ENCODE results near the gene RASAL2.

The RASAL2 gene

DNA sequence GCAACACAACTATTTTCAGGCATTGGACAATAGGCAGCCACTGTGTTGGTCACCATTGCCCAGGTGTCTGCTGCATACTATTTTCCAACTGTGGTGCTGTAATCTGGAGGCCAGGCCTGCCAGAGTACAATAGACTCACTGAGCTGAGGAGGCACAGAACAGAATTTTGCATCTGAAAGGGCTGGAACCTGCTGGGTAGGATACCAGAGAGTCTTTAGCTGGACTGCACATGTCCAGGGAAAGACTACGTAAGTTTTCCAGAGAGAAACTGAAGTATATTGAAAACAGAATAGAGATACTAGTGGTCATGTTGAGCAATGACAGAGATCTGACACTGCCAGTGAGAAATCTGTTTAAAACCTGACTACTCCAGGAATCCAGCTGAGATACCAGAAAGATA lies 200.8 kb downstream of the RASAL2 start:
- H3K4me2 ChIP-seq (ENCODE audit: low read depth, low read length, poor library complexity, severe bottlenecking), result no peak overlapping the region
- no peaks in the 10 kb centered on the region for H3K79me2 ChIP-seq (ENCODE audit: insufficient read depth, low read length)
- H3K9ac ChIP-seq (ENCODE audit: low read length), result no peak overlapping the region
- H4K20me1 ChIP-seq (ENCODE audit: low read depth, low read length), result no peaks in the 10 kb centered on the region
- H3K27ac ChIP-seq (ENCODE audit: low read depth, low read length), result no peak overlapping the region
- H2AFZ ChIP-seq (ENCODE audit: low read depth, low read length, severe bottlenecking), result no peak overlapping the region
- no peak overlapping the region for H3K4me3 ChIP-seq (ENCODE audit: insufficient read depth, low read length, poor library complexity, severe bottlenecking)
- H3K9me3 ChIP-seq (ENCODE audit: insufficient read depth, low read length), result no peaks in the 10 kb centered on the region
- no peaks in the 10 kb centered on the region for H3K27me3 ChIP-seq (ENCODE audit: low read length)
- no peak for TF ChIP-seq EZH2phosphoT487 (conservative IDR thresholded peaks at IDR 0.05; ENCODE audit: low read length)
- TF ChIP-seq, protein P1, sequence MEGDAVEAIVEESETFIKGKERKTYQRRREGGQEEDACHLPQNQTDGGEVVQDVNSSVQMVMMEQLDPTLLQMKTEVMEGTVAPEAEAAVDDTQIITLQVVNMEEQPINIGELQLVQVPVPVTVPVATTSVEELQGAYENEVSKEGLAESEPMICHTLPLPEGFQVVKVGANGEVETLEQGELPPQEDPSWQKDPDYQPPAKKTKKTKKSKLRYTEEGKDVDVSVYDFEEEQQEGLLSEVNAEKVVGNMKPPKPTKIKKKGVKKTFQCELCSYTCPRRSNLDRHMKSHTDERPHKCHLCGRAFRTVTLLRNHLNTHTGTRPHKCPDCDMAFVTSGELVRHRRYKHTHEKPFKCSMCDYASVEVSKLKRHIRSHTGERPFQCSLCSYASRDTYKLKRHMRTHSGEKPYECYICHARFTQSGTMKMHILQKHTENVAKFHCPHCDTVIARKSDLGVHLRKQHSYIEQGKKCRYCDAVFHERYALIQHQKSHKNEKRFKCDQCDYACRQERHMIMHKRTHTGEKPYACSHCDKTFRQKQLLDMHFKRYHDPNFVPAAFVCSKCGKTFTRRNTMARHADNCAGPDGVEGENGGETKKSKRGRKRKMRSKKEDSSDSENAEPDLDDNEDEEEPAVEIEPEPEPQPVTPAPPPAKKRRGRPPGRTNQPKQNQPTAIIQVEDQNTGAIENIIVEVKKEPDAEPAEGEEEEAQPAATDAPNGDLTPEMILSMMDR (IDR thresholded peaks at IDR 0.05; ENCODE audit: insufficient read depth, low read length, poor library complexity, severe bottlenecking), result no peak
- H3K36me3 ChIP-seq (ENCODE audit: low read length), result no peaks in the 10 kb centered on the region
- no peaks in the 10 kb centered on the region for H3K9me2 ChIP-seq (replicated peaks; ENCODE audit: insufficient read depth, low read length)
- H3F3A ChIP-seq (ENCODE audit: insufficient read depth), result no peaks in the 10 kb centered on the region

DNA sequence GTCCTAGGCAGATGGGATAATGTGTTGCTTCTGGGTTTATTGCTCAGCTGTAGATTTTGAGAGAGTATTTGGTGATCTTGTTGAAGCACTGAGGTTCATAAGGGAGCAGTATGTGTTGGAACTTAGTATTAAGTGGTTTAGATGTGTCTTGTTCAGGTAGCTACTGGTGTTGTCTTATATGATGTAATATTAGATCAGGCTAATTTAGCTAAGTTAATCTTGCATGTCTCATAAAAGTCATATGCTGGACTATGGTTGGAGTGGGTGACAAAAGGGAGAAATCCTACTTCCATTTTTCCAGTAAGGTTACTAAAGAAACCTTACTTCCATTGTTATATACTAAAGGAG lies 206.4 kb downstream of the RASAL2 start:
- Histone ChIP-seq H3K27me3 (ENCODE audit: low read length) (no peaks in the 10 kb centered on the region), H3K4me3 (ENCODE audit: insufficient read depth, low read length, poor library complexity, severe bottlenecking) (no peak overlapping the region), H3F3A (ENCODE audit: insufficient read depth) (no peaks in the 10 kb centered on the region), H3K79me2 (ENCODE audit: insufficient read depth, low read length) (no peaks in the 10 kb centered on the region), H3K27ac (ENCODE audit: low read depth, low read length) (no peak overlapping the region), H2AFZ (ENCODE audit: low read depth, low read length, severe bottlenecking) (no peak overlapping the region), H4K20me1 (ENCODE audit: low read depth, low read length) (no peaks in the 10 kb centered on the region), H3K9me3 (ENCODE audit: insufficient read depth, low read length) (no peaks in the 10 kb centered on the region), H3K36me3 (ENCODE audit: low read length) (no peaks in the 10 kb centered on the region), H3K9me2 (replicated peaks; ENCODE audit: insufficient read depth, low read length) (no peaks in the 10 kb centered on the region), H3K4me2 (ENCODE audit: low read depth, low read length, poor library complexity, severe bottlenecking) (no peak overlapping the region), H3K9ac (ENCODE audit: low read length) (no peak overlapping the region)
- TF ChIP-seq, protein P1 (IDR thresholded peaks at IDR 0.05; ENCODE audit: insufficient read depth, low read length, poor library complexity, severe bottlenecking), result no peak
- TF ChIP-seq EZH2phosphoT487 (conservative IDR thresholded peaks at IDR 0.05; ENCODE audit: low read length), result no peak

DNA sequence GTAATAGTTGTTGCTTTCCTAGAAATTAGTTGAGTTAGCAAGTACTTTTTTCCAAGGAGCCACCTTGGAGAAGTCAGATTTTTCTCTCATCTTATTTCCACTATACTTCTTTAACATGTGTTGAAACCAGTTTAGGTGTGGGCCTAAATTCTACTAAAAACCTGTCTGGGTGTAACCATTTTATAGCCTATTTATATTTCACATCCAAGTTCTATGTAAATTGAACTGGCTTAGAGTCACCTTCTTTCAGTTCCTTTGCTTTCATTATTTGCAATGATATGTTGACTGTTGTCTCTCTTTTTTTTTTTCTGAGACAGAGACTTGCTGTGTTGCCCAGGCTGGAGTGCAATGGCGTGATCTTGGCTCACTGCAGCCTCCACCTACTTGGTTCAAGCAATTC lies 207.2 kb downstream of the RASAL2 start:
- H3K27ac ChIP-seq (ENCODE audit: low read depth, low read length), result no peak overlapping the region
- H3K79me2 ChIP-seq (ENCODE audit: insufficient read depth, low read length), result no peaks in the 10 kb centered on the region
- no peaks in the 10 kb centered on the region for H3F3A ChIP-seq (ENCODE audit: insufficient read depth)
- H3K27me3 ChIP-seq (ENCODE audit: low read length), result no peaks in the 10 kb centered on the region
- H3K36me3 ChIP-seq (ENCODE audit: low read length), result no peaks in the 10 kb centered on the region
- H3K9me2 ChIP-seq (replicated peaks; ENCODE audit: insufficient read depth, low read length), result no peaks in the 10 kb centered on the region
- H3K4me3 ChIP-seq (ENCODE audit: insufficient read depth, low read length, poor library complexity, severe bottlenecking), result no peak overlapping the region
- H3K9ac ChIP-seq (ENCODE audit: low read length), result no peak overlapping the region
- H3K4me2 ChIP-seq (ENCODE audit: low read depth, low read length, poor library complexity, severe bottlenecking), result no peak overlapping the region
- no peak for TF ChIP-seq EZH2phosphoT487 (conservative IDR thresholded peaks at IDR 0.05; ENCODE audit: low read length)
- TF ChIP-seq, protein P1 (IDR thresholded peaks at IDR 0.05; ENCODE audit: insufficient read depth, low read length, poor library complexity, severe bottlenecking), result no peak
- H4K20me1 ChIP-seq (ENCODE audit: low read depth, low read length), result no peaks in the 10 kb centered on the region
- H3K9me3 ChIP-seq (ENCODE audit: insufficient read depth, low read length), result no peaks in the 10 kb centered on the region
- H2AFZ ChIP-seq (ENCODE audit: low read depth, low read length, severe bottlenecking), result no peak overlapping the region

DNA sequence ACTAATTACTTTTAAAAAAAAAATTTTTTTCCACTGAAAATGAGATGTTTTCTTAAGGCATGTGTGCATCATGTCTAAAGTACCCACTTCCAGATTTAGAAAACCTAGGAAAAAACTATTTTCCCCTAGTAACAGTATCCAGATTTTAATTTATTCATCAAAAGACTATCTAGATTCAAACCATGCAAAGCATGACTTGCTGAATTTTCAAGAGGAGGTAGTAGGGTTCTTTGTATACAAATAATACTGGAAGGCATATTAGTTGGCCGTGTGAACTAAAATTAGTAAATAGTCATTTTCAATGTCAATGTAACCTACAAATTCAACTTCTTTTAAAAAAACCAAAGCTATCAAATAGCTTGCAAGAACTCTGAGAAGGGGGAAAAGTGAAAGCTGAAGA lies 213.4 kb downstream of the RASAL2 start:
- H3K4me3 ChIP-seq (ENCODE audit: insufficient read depth, low read length, poor library complexity, severe bottlenecking), result no peak overlapping the region
- no peaks in the 10 kb centered on the region for H3K36me3 ChIP-seq (ENCODE audit: low read length)
- H3K9me3 ChIP-seq (ENCODE audit: insufficient read depth, low read length), result no peaks in the 10 kb centered on the region
- H3F3A ChIP-seq (ENCODE audit: insufficient read depth), result no peaks in the 10 kb centered on the region
- no peak overlapping the region for H3K4me2 ChIP-seq (ENCODE audit: low read depth, low read length, poor library complexity, severe bottlenecking)
- TF ChIP-seq, protein P1 (IDR thresholded peaks at IDR 0.05; ENCODE audit: insufficient read depth, low read length, poor library complexity, severe bottlenecking), result no peak
- TF ChIP-seq EZH2phosphoT487 (conservative IDR thresholded peaks at IDR 0.05; ENCODE audit: low read length), result no peak
- H3K9me2 ChIP-seq (replicated peaks; ENCODE audit: insufficient read depth, low read length), result no peaks in the 10 kb centered on the region
- H3K27ac ChIP-seq (ENCODE audit: low read depth, low read length), result no peak overlapping the region
- H2AFZ ChIP-seq (ENCODE audit: low read depth, low read length, severe bottlenecking), result no peak overlapping the region
- no peak overlapping the region for H3K9ac ChIP-seq (ENCODE audit: low read length)
- H3K27me3 ChIP-seq (ENCODE audit: low read length), result no peaks in the 10 kb centered on the region
- no peaks in the 10 kb centered on the region for H3K79me2 ChIP-seq (ENCODE audit: insufficient read depth, low read length)
- no peaks in the 10 kb centered on the region for H4K20me1 ChIP-seq (ENCODE audit: low read depth, low read length)
